Immature natural killer cell (primary cell): ENCODE measurements around the gene TMEM204. TPM values are rescaled to one million over a fixed set of nuclear protein-coding genes. Genes with fewer than 3 reads are reported as not detected.

Source experiments
- DNase-seq, 3 donors: peaks; one replicate each; pipeline ENCODE4 v3.0.0; 2022; ENCODE audit warnings: mixed read lengths in 1 of 3
- H3K27ac Mint-ChIP-seq, 6 donors: one replicate each; pipeline ENCODE4 v1.8.0; 2020; ENCODE audit warnings: mixed read lengths in 6 of 6, mild to moderate bottlenecking in 5 of 6, inconsistent platforms in 4 of 6, moderate library complexity in 3 of 6
- H3K27me3 Mint-ChIP-seq, 3 donors: one replicate each; pipeline ENCODE4 v1.8.0; 2020 to 2021; ENCODE audit warnings: low read depth in 3 of 3, mild to moderate bottlenecking in 3 of 3, mixed read lengths in 3 of 3, moderate library complexity in 3 of 3, inconsistent platforms in 1 of 3
- H3K36me3 Mint-ChIP-seq, 3 donors: one replicate each; pipeline ENCODE4 v1.8.0; 2020; ENCODE audit warnings: mixed read lengths in 3 of 3, inconsistent platforms in 2 of 3, mild to moderate bottlenecking in 2 of 3
- H3K4me1 Mint-ChIP-seq, 2 donors: one replicate each; pipeline ENCODE4 v1.8.0; 2020; ENCODE audit warnings: inconsistent platforms in 2 of 2, mild to moderate bottlenecking in 2 of 2, mixed read lengths in 2 of 2, moderate library complexity in 1 of 2
- H3K4me3 Mint-ChIP-seq, 5 donors: one replicate each; pipeline ENCODE4 v1.8.0; 2020; ENCODE audit warnings: mild to moderate bottlenecking in 5 of 5, mixed read lengths in 5 of 5, inconsistent platforms in 3 of 5, moderate library complexity in 3 of 5
- H3K9me3 Mint-ChIP-seq, 6 donors: one replicate each; pipeline ENCODE4 v1.8.0; 2020; ENCODE audit warnings: mild to moderate bottlenecking in 6 of 6, mixed read lengths in 6 of 6, inconsistent platforms in 4 of 6, moderate library complexity in 3 of 6
- polyA plus RNA-seq, 3 donors: library from polyadenylated mRNA; unstranded; fragments of 300-500 nt; fragmentation: Illumina TruSeq; gene quantifications; one replicate each; pipeline ENCODE4 v1.2.3, GENCODE V29; 2021

Gene TMEM204
- polyA plus RNA-seq: 10 to 100 TPM; 23.0 to 41.0 (median 38.3) TPM

- H3K27ac Mint-ChIP-seq: peak within 1 kb of the TSS; percentile 24 to 85 (median 71)
- peak within 1 kb of the TSS; percentile 78 to 91 (median 90) for H3K4me3 Mint-ChIP-seq
- DNase-seq: peak; percentile 28 to 31 (median 29)
- H3K9me3 Mint-ChIP-seq: no peaks in the 10 kb centered on the region
- peaks cover 37 to 46% of the 10 kb centered on the region in 2 donors for H3K4me1 Mint-ChIP-seq
- H3K36me3 Mint-ChIP-seq: no peaks in the 10 kb centered on the region
- peaks cover 2% of the 10 kb centered on the region in 3 donors for H3K27me3 Mint-ChIP-seq
Measured at GRCh38 chr16:1533443-1533951, at the start of gene TMEM204. TSS of gene TMEM204 (plus strand) at chr16:1533666. CDS start at chr16:1534276, 610 bp downstream.

- no peak overlapping the region for H3K4me3 Mint-ChIP-seq
- peaks cover 0 to 1% (median 0%) of the 10 kb centered on the region in 3 donors for H3K27me3 Mint-ChIP-seq
- H3K4me1 Mint-ChIP-seq: no peaks in the 10 kb centered on the region
- H3K9me3 Mint-ChIP-seq: no peaks in the 10 kb centered on the region
- no peak overlapping the region for H3K27ac Mint-ChIP-seq
- DNase-seq: no peak
- H3K36me3 Mint-ChIP-seq: no peaks in the 10 kb centered on the region
Measured at GRCh38 chr16:1485847-1486496, 47.5 kb upstream of the TMEM204 start.

DNA sequence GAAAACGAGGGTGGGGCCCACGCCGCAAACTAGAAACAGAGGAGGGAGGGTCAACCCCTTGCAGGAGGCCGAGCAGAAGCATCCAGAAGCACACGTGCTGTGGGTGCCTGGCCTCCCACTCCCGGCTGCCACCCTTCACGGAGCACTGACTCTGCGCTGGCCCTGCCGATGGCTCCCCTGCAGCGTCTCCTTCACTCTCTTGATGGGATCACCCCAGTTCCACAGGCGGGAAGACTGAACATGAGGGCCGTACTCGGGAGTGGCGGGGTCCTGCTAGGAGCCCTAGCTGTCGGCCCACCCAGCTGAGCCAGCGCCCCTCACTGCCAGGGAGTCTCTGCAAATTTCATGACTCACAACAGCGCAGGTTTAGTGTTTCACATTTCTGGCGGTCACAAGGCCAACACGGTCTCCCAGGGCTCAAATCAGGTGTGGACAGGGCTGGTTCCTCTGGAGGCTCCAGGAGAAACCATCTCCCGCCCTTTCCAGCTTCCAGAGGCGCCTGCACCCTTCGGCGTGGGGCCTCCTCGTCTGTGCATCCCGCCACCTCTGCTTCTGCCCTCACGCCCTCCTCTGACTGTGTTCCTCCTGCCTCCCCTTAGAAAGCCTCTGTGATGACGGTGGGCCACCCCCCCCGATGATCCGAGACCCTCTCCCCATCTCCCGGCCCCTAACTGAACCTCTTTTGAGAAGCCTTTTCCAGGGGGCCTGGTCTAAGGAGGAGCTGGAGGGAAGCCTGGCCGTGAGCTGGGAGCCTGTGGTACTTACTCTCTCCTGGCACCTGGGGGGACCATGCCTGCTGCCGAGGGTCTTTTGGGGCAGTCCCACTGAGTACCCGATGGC is 46.7 kb upstream of the TMEM204 start:
- peaks cover 0 to 1% (median 0%) of the 10 kb centered on the region in 3 donors for H3K27me3 Mint-ChIP-seq
- H3K36me3 Mint-ChIP-seq: no peaks in the 10 kb centered on the region
- no peak overlapping the region for H3K4me3 Mint-ChIP-seq
- DNase-seq: no peak
- H3K27ac Mint-ChIP-seq: no peak overlapping the region
- H3K9me3 Mint-ChIP-seq: no peaks in the 10 kb centered on the region
- no peaks in the 10 kb centered on the region for H3K4me1 Mint-ChIP-seq

- Mint-ChIP-seq H3K36me3 (no peaks in the 10 kb centered on the region), H3K9me3 (no peaks in the 10 kb centered on the region), H3K27ac (no peak overlapping the region), H3K27me3 (peaks cover 0 to 1% (median under 1%) of the 10 kb centered on the region in 3 donors), H3K4me1 (peaks cover 2 to 3% of the 10 kb centered on the region in 2 donors), H3K4me3 (no peak overlapping the region)
- no peak for DNase-seq
Measured at GRCh38 chr16:1487395-1488053, 45.9 kb upstream of the TMEM204 start.

GRCh38 chr16:1488054-1488601 is 45.3 kb upstream of the TMEM204 start:
- H3K9me3 Mint-ChIP-seq: no peaks in the 10 kb centered on the region
- no peak for DNase-seq
- H3K4me3 Mint-ChIP-seq: no peak overlapping the region
- no peak overlapping the region for H3K27ac Mint-ChIP-seq
- H3K4me1 Mint-ChIP-seq: peaks cover 8 to 9% of the 10 kb centered on the region in 2 donors
- no peaks in the 10 kb centered on the region for H3K36me3 Mint-ChIP-seq
- peaks cover 3 to 5% (median 3%) of the 10 kb centered on the region in 3 donors for H3K27me3 Mint-ChIP-seq

DNA sequence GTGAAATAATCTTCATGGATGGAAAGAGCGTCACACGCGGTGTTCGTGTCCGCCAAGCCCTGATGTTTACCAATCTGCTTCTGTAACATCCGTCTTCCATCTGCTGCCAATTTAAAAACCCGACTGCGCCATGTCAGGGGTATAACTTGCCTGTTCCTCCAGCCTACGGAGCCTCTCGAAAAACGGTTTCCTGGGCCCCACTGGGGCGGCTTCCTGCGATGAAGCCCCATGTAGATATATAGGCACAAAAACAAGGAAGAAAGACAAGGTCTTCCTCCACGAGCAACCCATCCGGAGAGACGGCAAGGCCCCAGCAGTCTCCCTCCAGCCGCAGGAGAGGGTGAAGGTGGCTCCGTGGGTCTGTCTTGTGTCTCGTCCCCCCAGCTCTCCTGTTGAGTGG is 44.8 kb upstream of the TMEM204 start, which contains the start of gene PTX4:
TSS of gene PTX4 (minus strand) at position 326 of the 400 bp plus-strand sequence. CDS start at position 291, 35 bp downstream.
- no peak for DNase-seq
- peaks cover 3 to 5% (median 3%) of the 10 kb centered on the region in 3 donors for H3K27me3 Mint-ChIP-seq
- H3K27ac Mint-ChIP-seq: no peak within 1 kb of the TSS
- no peak within 1 kb of the TSS for H3K4me3 Mint-ChIP-seq
- H3K4me1 Mint-ChIP-seq: peaks cover 8 to 9% of the 10 kb centered on the region in 2 donors
- no peaks in the 10 kb centered on the region for H3K9me3 Mint-ChIP-seq
- no peaks in the 10 kb centered on the region for H3K36me3 Mint-ChIP-seq

- H3K27ac Mint-ChIP-seq: no peak overlapping the region
- peaks cover 3 to 5% (median 3%) of the 10 kb centered on the region in 3 donors for H3K27me3 Mint-ChIP-seq
- H3K4me3 Mint-ChIP-seq: no peak overlapping the region
- peaks cover 8 to 9% of the 10 kb centered on the region in 2 donors for H3K4me1 Mint-ChIP-seq
- no peaks in the 10 kb centered on the region for H3K36me3 Mint-ChIP-seq
- H3K9me3 Mint-ChIP-seq: no peaks in the 10 kb centered on the region
- no peak for DNase-seq
Measured at GRCh38 chr16:1489077-1489476, 44.4 kb upstream of the TMEM204 start.

- Mint-ChIP-seq H3K36me3 (no peaks in the 10 kb centered on the region), H3K27me3 (peaks cover 2 to 5% (median 3%) of the 10 kb centered on the region in 3 donors), H3K27ac (peak overlapping the region in 1 of 6 donors; percentile 40), H3K4me1 (peaks cover 8 to 11% of the 10 kb centered on the region in 2 donors), H3K9me3 (no peaks in the 10 kb centered on the region), H3K4me3 (no peak overlapping the region)
- no peak for DNase-seq
Measured at GRCh38 chr16:1491327-1491726, 42.1 kb upstream of the TMEM204 start.

DNA sequence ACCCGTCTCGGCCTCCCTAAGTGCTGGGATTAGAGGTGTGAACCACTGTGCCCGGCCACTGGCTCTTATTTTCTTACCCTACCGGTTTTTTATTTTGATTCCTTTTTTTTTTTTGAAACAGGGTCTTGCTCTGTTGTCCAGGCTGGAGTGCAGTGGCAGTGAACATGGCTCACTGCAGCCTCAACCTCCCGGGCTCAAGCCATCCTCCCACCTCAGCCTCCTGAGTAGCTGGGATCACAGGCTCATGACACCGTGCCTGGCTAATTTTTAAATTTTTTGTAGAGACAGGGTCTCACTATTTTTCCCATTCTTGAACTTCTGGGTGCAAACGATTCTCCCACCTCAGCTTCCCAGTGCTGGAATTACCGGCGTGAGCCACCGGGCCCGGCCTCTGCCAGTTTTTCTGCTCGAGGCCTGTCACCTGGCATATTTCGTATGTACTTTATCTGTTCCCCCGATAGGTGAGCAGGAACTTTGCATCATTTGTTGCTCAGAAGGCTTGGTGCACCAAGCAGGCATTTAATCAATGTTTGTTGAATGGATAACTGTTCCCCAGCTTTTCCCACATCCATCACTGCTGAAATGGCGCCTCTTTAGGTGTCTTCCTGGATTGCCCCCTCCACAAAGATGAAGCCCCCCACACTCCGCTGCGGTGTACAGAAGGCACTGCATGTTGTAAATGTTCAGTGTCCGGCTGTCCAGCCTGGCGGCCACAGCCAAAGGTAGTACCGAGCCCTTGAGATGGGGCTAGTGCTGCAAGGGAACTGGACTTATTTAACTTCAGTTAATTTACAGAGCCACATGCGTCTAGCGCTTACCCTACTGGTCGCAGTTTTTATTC is 41.2 kb upstream of the TMEM204 start:
- H3K4me1 Mint-ChIP-seq: peaks cover 8 to 11% of the 10 kb centered on the region in 2 donors
- no peak for DNase-seq
- H3K4me3 Mint-ChIP-seq: peak overlapping the region; percentile 89 to 97 (median 97)
- H3K36me3 Mint-ChIP-seq: no peaks in the 10 kb centered on the region
- H3K27ac Mint-ChIP-seq: peak overlapping the region; percentile 91 to 99 (median 98)
- H3K27me3 Mint-ChIP-seq: peaks cover 2 to 5% (median 3%) of the 10 kb centered on the region in 3 donors
- no peaks in the 10 kb centered on the region for H3K9me3 Mint-ChIP-seq

DNA sequence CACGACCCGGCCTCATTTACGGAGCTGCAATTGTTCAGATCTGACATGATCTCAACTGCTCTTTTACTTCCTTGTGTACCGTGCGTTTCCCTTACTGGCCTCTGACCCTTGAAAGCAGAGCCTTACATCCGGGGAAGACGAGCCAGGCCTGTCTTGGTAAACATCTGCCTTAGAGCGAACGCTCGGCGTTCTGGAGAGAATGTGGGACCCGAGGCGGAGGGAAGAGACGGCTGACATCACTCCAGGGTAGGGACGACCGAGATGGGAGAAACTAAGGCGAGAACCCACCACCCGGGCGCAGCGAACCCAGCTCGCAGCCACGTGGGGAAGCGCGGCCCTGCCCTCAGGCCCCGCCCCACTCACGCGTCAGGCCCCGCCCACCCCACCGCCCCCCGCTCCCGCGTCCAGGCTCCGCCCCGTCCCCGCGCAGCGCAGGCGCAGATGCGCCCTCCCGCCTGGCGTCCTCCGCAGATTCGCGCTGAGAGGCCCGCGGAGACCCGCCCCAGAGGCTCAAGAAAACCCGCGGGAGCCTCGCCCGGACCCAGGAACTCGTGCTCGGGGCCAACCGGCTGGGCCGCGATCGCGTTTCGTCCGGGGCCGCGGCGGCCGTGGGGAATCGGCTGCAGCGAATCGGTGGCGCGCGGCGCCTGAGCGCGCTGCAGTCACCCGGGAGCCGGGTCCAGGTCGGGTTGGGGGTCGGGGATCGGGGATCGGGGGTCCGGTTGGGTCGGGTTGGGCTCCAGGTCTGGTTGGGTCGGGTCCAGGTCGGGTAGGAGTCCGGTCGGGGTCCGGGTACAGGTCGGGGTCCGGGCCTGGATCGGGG is 40.3 kb upstream of the TMEM204 start, which contains the start of gene TELO2:
TSS of gene TELO2 (plus strand) at position 438 of the 823 bp plus-strand sequence. CDS start 922 bp downstream, outside the sequence.
- Mint-ChIP-seq H3K4me1 (peaks cover 8 to 11% of the 10 kb centered on the region in 2 donors), H3K4me3 (peak within 1 kb of the TSS; percentile 89 to 97 (median 97)), H3K36me3 (no peaks in the 10 kb centered on the region), H3K27ac (peak within 1 kb of the TSS; percentile 91 to 99 (median 98)), H3K27me3 (peaks cover 2 to 5% (median 3%) of the 10 kb centered on the region in 3 donors), H3K9me3 (no peaks in the 10 kb centered on the region)
- DNase-seq: peak; percentile 88 to 90 (median 90)

- H3K27me3 Mint-ChIP-seq: peaks cover 2 to 5% (median 3%) of the 10 kb centered on the region in 3 donors
- no peaks in the 10 kb centered on the region for H3K9me3 Mint-ChIP-seq
- peak in 1 of 3 donors; percentile 10 for DNase-seq
- peak overlapping the region in 3 of 6 donors; percentile 34 to 65 (median 50) for H3K27ac Mint-ChIP-seq
- peak overlapping the region; percentile 68 to 97 (median 95) for H3K4me3 Mint-ChIP-seq
- no peaks in the 10 kb centered on the region for H3K36me3 Mint-ChIP-seq
- peaks cover 8 to 11% of the 10 kb centered on the region in 2 donors for H3K4me1 Mint-ChIP-seq
Measured at GRCh38 chr16:1493746-1494094, 39.7 kb upstream of the TMEM204 start.
